ENCODE data around the gene MEMO1. TPM values are rescaled to one million over a fixed set of nuclear protein-coding genes. Genes with fewer than 3 reads are reported as not detected.
A peak's percentile ranks its signal among the peaks of the same experiment; 100 is the strongest.
"Not testable (repeated sequence)": the region's sequence is repeated elsewhere in the genome, so short reads cannot be mapped to it uniquely, and the experiment has no call there.

Gene MEMO1
- polyA plus RNA-seq, 1 donor (not counting 4 experiments of a cell fraction or from before 2014, with no cell fraction given) = 125 TPM

GRCh38 chr2:32043561-32043960, 32.8 kb upstream of the MEMO1 start:
- no peaks in the 10 kb centered on the region for H4K20me1 ChIP-seq (ENCODE audit: control insufficient read depth, extremely low read depth, insufficient read depth, low read length)
- no peaks in the 10 kb centered on the region for H3K9me3 ChIP-seq (ENCODE audit: control insufficient read depth, low read depth, low read length)
- no peak overlapping the region for H3K4me2 ChIP-seq (ENCODE audit: control insufficient read depth, extremely low read depth, insufficient read depth, low read depth, low read length)
- no peaks in the 10 kb centered on the region for H3K9me1 ChIP-seq (ENCODE audit: control insufficient read depth, extremely low read depth, insufficient read depth, low read length)
- DNase-seq (ENCODE audit: low read depth, low spot score) (no peak), FAIRE-seq (no peak)
- peaks cover 7% of the 10 kb centered on the region for H3K79me2 ChIP-seq (ENCODE audit: control insufficient read depth, insufficient read depth, low read length)
- peaks cover 6% of the 10 kb centered on the region for H3K4me1 ChIP-seq (ENCODE audit: control insufficient read depth, extremely low read depth, insufficient read depth, low read length)
- no peak overlapping the region for H3K9ac ChIP-seq (ENCODE audit: control insufficient read depth, extremely low read depth, insufficient read depth, low read length)
- dilution Hi-C loops (cut with MboI; ENCODE audit: extremely low pct_ligation_motif_present, low sequenced_read_pairs) = no loop called here
- no peak overlapping the region for H2AFZ ChIP-seq (ENCODE audit: control insufficient read depth, low read length)
- H3K27me3 ChIP-seq (ENCODE audit: control insufficient read depth, extremely low read depth, insufficient read depth, low read length) = no peaks in the 10 kb centered on the region
- no peak for TF ChIP-seq CTCF (optimal IDR thresholded peaks at IDR 0.05 in 1 of 3, IDR thresholded peaks at IDR 0.05 in 1 of 3, conservative IDR thresholded peaks at IDR 0.05 in 1 of 3; ENCODE audit: extremely low read depth in 1 of 3, insufficient read depth in 2 of 3, low read length in 3 of 3)
- no peak for TF ChIP-seq EZH2 (IDR thresholded peaks at IDR 0.05; ENCODE audit: low read length)
- H3K27ac ChIP-seq (ENCODE audit: control insufficient read depth, insufficient read depth, low read length) = no peak overlapping the region
- no peaks in the 10 kb centered on the region for H3K36me3 ChIP-seq (ENCODE audit: control insufficient read depth in 2 of 2, extremely low read depth in 1 of 2, insufficient read depth in 2 of 2, low read length in 2 of 2)
- H3K4me3 ChIP-seq (ENCODE audit: control insufficient read depth in 2 of 3, extremely low read depth in 1 of 3, insufficient read depth in 2 of 3, low read depth in 1 of 3, low read length in 3 of 3) = no peak overlapping the region

- Histone ChIP-seq H3K27me3 (ENCODE audit: control insufficient read depth, extremely low read depth, insufficient read depth, low read length) (no peaks in the 10 kb centered on the region), H3K79me2 (ENCODE audit: control insufficient read depth, insufficient read depth, low read length) (peaks cover 7% of the 10 kb centered on the region), H3K9me1 (ENCODE audit: control insufficient read depth, extremely low read depth, insufficient read depth, low read length) (no peaks in the 10 kb centered on the region), H4K20me1 (ENCODE audit: control insufficient read depth, extremely low read depth, insufficient read depth, low read length) (no peaks in the 10 kb centered on the region), H3K9ac (ENCODE audit: control insufficient read depth, extremely low read depth, insufficient read depth, low read length) (peak within 1 kb of the TSS; percentile 83), H2AFZ (ENCODE audit: control insufficient read depth, low read length) (peak within 1 kb of the TSS; percentile 99), H3K9me3 (ENCODE audit: control insufficient read depth, low read depth, low read length) (no peaks in the 10 kb centered on the region), H3K4me2 (ENCODE audit: control insufficient read depth, extremely low read depth, insufficient read depth, low read depth, low read length) (peak within 1 kb of the TSS; percentile 100), H3K36me3 (ENCODE audit: control insufficient read depth in 2 of 2, extremely low read depth in 1 of 2, insufficient read depth in 2 of 2, low read length in 2 of 2) (no peaks in the 10 kb centered on the region), H3K4me3 (ENCODE audit: control insufficient read depth in 2 of 3, extremely low read depth in 1 of 3, insufficient read depth in 2 of 3, low read depth in 1 of 3, low read length in 3 of 3) (peak within 1 kb of the TSS; percentile 74 to 95 (median 86)), H3K4me1 (ENCODE audit: control insufficient read depth, extremely low read depth, insufficient read depth, low read length) (peaks cover 8% of the 10 kb centered on the region), H3K27ac (ENCODE audit: control insufficient read depth, insufficient read depth, low read length) (peak within 1 kb of the TSS; percentile 73)
- DNase-seq (ENCODE audit: low read depth, low spot score) = peak; percentile 52
- dilution Hi-C loops (cut with MboI; ENCODE audit: extremely low pct_ligation_motif_present, low sequenced_read_pairs) = no loop called here
- TF ChIP-seq EZH2 (IDR thresholded peaks at IDR 0.05; ENCODE audit: low read length) = no peak
- TF ChIP-seq CTCF (optimal IDR thresholded peaks at IDR 0.05 in 1 of 3, IDR thresholded peaks at IDR 0.05 in 1 of 3, conservative IDR thresholded peaks at IDR 0.05 in 1 of 3; ENCODE audit: extremely low read depth in 1 of 3, insufficient read depth in 2 of 3, low read length in 3 of 3) = no peak
- peak; percentile 63 for FAIRE-seq
Observed at GRCh38 chr2:32039447-32040219, 28.8 kb upstream of the MEMO1 start, which contains the start of gene DPY30. TSS of gene DPY30 (minus strand) at chr2:32039805. CDS start at chr2:32039456, 349 bp downstream.

GRCh38 chr2:32034198-32034887, 23.5 kb upstream of the MEMO1 start:
- dilution Hi-C loops (cut with MboI; ENCODE audit: extremely low pct_ligation_motif_present, low sequenced_read_pairs); H2AFZ ChIP-seq (ENCODE audit: control insufficient read depth, low read length); H3K27me3 ChIP-seq (ENCODE audit: control insufficient read depth, extremely low read depth, insufficient read depth, low read length); FAIRE-seq; H3K9me3 ChIP-seq (ENCODE audit: control insufficient read depth, low read depth, low read length); H3K9me1 ChIP-seq (ENCODE audit: control insufficient read depth, extremely low read depth, insufficient read depth, low read length); H3K36me3 ChIP-seq (ENCODE audit: control insufficient read depth in 2 of 2, extremely low read depth in 1 of 2, insufficient read depth in 2 of 2, low read length in 2 of 2); H4K20me1 ChIP-seq (ENCODE audit: control insufficient read depth, extremely low read depth, insufficient read depth, low read length); DNase-seq (ENCODE audit: low read depth, low spot score); H3K9ac ChIP-seq (ENCODE audit: control insufficient read depth, extremely low read depth, insufficient read depth, low read length); H3K4me3 ChIP-seq (ENCODE audit: control insufficient read depth in 2 of 3, extremely low read depth in 1 of 3, insufficient read depth in 2 of 3, low read depth in 1 of 3, low read length in 3 of 3); H3K4me2 ChIP-seq (ENCODE audit: control insufficient read depth, extremely low read depth, insufficient read depth, low read depth, low read length): not testable (repeated sequence)
- peaks cover 12% of the 10 kb centered on the region for H3K4me1 ChIP-seq (ENCODE audit: control insufficient read depth, extremely low read depth, insufficient read depth, low read length)
- H3K79me2 ChIP-seq (ENCODE audit: control insufficient read depth, insufficient read depth, low read length) = peaks cover 19% of the 10 kb centered on the region
- peak overlapping the region; percentile 24 for H3K27ac ChIP-seq (ENCODE audit: control insufficient read depth, insufficient read depth, low read length)

Data from keratinocyte (primary cell).